Fibroblast of lung (primary cell): Measurements from ENCODE around the gene PKIG.

Source experiments
- CTCF ChIP-seq, 2 donors: IDR thresholded peaks in 1 of 2; conservative IDR thresholded peaks in 1 of 2; 1 replicate in 1 of 2; 2 replicates in 1 of 2; pipeline ENCODE4 v1.5.1; 2011 to 2012; ENCODE audit warnings: low read length in 2 of 2, control low read depth in 1 of 2, inconsistent platforms in 1 of 2, low read depth in 1 of 2, mild to moderate bottlenecking in 1 of 2
- EZH2 ChIP-seq: IDR thresholded peaks from 2 replicates; pipeline ENCODE4 v1.5.1; 2012; ENCODE audit warnings: low read length, control low read depth, mild to moderate bottlenecking; ENCODE audit errors: missing control alignments

- TF ChIP-seq CTCF (conservative IDR thresholded peaks at IDR 0.05 in 1 of 2, IDR thresholded peaks at IDR 0.05 in 1 of 2; ENCODE audit: low read depth in 1 of 2, low read length in 2 of 2) = no peak
- no peak for TF ChIP-seq EZH2
These were observed 29.1 kb upstream of the PKIG start for GRCh38 chr20:44552950-44553908.
